ENCODE data around the gene ZNF750.

DNA sequence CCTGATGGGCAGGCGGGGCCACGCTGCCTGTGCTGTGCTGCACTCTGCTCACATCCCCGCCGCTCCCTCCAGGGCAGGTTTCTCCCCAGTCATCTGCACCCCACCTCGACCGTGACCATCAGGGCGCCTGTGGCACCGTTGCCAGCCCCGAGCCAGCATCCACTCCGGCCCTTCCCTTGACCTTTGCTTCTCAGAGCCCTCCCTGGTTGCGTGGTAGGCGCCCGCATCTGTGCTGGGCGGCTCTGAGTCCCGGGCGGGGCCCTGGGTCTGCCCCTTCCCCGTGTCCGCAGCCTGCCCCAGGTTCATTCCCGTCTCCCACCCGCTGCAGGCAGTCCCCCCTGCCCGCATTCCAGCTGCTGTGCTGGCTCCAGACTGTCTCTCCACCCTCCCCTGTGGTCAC, 33.2 kb downstream of the ZNF750 start:
- TF ChIP-seq, protein P1, sequence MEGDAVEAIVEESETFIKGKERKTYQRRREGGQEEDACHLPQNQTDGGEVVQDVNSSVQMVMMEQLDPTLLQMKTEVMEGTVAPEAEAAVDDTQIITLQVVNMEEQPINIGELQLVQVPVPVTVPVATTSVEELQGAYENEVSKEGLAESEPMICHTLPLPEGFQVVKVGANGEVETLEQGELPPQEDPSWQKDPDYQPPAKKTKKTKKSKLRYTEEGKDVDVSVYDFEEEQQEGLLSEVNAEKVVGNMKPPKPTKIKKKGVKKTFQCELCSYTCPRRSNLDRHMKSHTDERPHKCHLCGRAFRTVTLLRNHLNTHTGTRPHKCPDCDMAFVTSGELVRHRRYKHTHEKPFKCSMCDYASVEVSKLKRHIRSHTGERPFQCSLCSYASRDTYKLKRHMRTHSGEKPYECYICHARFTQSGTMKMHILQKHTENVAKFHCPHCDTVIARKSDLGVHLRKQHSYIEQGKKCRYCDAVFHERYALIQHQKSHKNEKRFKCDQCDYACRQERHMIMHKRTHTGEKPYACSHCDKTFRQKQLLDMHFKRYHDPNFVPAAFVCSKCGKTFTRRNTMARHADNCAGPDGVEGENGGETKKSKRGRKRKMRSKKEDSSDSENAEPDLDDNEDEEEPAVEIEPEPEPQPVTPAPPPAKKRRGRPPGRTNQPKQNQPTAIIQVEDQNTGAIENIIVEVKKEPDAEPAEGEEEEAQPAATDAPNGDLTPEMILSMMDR (IDR thresholded peaks at IDR 0.05) = no peak
- no peak for TF ChIP-seq POLR2A (IDR thresholded peaks at IDR 0.05)
